GM23248 (cell line): ENCODE measurements around the gene KLF6.

Experiments used
- EZH2 ChIP-seq: fragments of 200-600 bp; sonication (generic); IDR thresholded peaks from 2 replicates; pipeline ENCODE4 v1.6.1; 2018; ENCODE audit warnings: antibody characterized with exemption, mild to moderate bottlenecking; ENCODE audit not compliant: insufficient read depth, poor library complexity, severe bottlenecking
- EZH2phosphoT487 ChIP-seq: fragments of 200-600 bp; sonication (generic); IDR thresholded peaks from 2 replicates; pipeline ENCODE4 v1.6.1; 2018; ENCODE audit warnings: antibody characterized with exemption, moderate library complexity, mild to moderate bottlenecking, low read depth; ENCODE audit not compliant: insufficient read depth

GRCh38 chr10:3834404-3834803, 49.4 kb upstream of the KLF6 start:
- TF ChIP-seq EZH2phosphoT487 (no peak), EZH2 (no peak)
